CD4-positive, alpha-beta T cell treated with Interleukin-4 for 4 hours (primary cell): Measurements from ENCODE around the gene OR13H1.
"Not testable (repeated sequence)": the region's sequence is repeated elsewhere in the genome, so short reads cannot be mapped to it uniquely, and the experiment has no call there.

ENCODE experiments used
- DNase-seq: peaks from one replicate; pipeline ENCODE4 v3.0.0-alpha.2; 2020

Gene OR13H1, protein sequence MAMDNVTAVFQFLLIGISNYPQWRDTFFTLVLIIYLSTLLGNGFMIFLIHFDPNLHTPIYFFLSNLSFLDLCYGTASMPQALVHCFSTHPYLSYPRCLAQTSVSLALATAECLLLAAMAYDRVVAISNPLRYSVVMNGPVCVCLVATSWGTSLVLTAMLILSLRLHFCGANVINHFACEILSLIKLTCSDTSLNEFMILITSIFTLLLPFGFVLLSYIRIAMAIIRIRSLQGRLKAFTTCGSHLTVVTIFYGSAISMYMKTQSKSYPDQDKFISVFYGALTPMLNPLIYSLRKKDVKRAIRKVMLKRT

DNA sequence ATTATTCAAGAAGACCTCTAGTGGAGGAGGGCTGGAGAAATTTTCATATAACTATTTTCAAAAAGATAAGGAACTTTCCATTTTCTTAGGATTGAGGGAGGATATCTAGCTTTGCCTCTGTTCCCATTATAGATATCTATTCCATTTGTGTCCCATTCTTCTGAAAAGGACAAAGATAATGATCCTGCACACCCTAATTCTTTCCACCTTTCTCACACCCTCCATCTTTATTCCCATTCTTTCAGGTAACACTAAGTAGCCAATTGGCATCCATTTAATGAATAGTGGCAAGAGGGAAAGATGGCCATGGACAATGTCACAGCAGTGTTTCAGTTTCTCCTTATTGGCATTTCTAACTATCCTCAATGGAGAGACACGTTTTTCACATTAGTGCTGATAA lies at the start of gene OR13H1:
OR13H1 (plus strand) TSS at position 301 of the 400 bp plus-strand sequence; CDS start at position 301, 0 bp downstream.
- no peak for DNase-seq

DNA sequence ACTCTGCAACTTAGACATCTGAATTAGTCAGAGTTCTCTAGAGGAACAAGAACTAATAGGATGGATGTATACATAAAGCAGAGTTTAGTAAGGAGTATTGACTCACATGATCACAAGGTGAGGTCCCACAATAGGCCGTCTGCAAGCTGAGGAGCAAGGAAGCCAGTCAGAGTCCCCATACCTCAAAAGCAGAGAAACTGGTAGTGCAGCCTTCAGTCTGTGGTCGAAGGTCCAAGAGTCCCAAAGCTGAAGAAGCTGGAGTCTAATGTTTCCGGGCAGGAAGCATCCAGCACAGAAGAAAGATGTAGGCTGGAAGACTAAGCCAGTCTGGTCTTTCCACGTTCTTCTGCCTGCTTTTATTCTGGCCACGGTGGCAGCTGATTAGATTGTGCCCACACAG lies 42.3 kb upstream of the OR13H1 start:
- not testable (repeated sequence) for DNase-seq

DNA sequence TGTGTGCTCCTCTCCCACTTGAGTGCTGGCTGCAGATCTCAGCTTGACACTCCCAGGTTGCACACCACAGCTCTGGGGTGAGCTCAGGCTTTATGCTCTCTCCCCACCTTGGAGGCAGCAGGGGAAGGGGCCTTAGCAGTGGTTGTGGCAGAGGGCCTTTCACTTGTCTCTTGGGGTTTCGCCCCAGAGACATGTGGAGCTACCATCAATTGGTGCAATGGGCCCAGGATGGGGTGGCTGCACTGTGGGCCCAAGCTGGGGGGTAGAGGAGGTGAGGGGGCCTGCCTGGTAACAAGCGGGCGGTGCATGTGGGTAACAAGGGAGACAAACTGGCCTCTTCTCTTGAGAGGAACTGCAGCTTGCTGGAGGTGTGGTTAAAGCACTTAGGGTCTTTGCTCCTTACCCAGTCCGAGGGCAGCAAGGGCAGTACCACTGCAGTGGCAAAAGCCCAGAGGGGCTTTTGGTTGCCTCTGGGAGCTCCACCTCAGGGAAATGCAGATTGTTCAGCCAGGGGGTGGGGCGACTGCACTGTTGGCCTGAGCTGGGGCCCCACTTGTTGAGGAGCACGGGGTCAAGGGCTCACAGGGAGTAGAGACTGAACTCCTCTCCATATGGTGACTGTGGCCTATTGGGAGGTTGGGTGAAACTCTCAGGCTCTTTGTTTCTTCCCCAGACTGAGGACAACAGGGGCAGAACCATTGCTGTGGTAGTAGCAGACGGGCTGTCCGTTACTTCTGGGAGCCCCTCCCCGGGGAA lies 30.5 kb upstream of the OR13H1 start:
- DNase-seq = no peak

DNA sequence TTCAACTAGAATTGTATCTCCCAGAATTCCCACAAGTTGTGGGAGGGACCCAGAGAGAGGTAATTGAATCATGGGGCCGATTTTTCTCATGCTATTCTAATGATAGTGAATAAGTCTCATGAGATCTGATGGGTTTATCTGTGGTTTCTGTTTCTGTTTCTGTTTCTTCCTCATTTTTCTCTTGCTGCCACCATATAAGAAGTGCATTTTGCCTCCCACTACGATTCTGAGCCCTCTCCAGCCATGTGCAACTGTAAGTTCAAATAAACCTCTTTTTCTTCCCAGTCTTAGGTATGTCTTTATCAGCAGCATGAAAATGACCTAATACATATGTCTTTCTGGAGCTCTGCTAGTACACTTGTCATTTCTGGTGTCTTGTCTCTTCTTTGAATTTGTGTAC lies 22.1 kb upstream of the OR13H1 start:
- DNase-seq = no peak

DNA sequence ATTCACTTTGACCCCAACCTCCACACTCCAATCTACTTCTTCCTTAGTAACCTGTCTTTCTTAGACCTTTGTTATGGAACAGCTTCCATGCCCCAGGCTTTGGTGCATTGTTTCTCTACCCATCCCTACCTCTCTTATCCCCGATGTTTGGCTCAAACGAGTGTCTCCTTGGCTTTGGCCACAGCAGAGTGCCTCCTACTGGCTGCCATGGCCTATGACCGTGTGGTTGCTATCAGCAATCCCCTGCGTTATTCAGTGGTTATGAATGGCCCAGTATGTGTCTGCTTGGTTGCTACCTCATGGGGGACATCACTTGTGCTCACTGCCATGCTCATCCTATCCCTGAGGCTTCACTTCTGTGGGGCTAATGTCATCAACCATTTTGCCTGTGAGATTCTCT lies 344 bp downstream of the OR13H1 start:
- DNase-seq = no peak

DNA sequence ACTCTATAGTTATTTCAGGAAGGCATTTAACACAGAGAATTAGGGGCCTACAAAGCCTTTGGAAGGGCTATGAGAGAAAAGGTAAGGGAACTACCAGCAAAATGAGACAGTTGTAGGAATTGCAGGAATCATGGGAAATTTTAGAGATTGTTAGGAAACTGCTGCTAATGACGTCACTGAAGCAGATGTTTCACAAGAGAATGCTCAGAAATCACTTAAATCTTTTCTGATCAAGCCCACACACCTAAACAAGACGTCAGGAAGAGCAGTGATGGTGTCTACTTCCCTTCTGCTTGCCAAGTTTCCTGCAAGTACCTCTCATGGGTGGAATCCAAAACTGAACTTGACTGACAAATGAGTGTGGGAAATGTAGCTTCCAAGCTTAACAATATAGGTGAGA lies 5.1 kb downstream of the OR13H1 start:
- DNase-seq = no peak

DNA sequence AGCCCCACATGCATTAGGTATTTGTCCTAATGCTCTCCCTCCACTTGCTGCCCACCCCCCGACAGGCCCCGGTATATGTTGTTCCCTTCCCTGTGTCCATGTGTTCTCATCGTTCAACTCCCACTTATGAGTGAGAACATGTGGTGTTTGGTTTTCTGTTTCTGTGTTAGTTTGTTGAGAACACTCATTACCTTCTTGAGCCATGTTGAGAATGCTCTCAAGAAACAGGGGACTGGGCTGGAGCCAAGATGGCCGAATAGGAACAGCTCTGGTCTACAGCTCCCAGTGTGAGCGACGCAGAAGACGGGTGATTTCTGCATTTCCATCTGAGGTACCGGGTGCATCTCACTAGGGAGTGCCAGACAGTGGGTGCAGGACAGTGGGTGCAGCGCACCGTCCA lies 8.6 kb downstream of the OR13H1 start:
- not testable (repeated sequence) for DNase-seq

DNA sequence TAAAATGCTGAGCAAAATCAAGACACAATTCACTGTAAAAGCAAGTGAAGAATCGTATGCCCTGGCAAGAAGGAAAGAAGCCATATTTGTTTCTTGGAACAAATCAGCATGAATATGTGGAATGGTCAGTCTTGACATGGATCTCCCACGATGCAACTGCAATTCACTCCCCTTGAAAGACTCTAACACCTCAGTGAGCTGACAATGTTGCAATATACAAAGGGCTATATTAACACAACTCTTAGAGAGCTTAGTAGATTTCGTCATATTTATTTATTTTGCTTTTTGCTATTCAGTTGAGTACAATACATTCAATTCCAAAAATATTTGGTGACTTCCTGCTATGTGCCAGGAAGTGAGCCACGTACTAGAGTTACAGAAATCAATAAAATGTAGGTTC lies 14.7 kb downstream of the OR13H1 start:
- DNase-seq = no peak

DNA sequence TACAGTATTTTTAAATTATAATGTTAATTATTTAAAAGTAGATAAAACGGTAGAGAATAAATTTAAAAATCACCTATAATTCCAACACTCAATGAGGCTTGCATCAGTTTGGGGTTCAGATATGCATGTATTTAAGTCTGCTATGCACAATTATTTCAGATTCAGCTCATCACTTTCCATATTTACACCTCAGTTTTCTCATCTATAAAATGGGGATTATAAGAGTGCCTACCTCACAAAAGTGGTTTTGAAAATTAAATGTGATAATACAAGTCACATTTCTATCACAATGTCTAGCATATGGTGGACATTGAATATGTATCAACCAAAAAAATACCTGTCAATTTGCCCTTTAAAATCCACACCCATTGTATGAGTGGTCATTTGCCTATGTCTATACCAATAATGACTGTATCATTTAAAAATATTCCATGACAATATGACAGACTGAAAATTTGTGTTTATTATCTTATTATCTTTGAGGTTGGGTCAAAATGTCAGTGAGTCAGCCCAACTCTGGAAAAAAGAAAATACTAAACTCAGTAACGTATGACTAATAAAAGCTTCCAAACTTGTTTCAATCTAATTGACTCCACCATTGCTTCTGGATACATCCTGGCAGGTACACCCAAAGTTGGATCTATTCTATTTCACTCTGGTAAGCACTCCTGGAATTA lies 20.8 kb downstream of the OR13H1 start:
- no peak for DNase-seq

DNA sequence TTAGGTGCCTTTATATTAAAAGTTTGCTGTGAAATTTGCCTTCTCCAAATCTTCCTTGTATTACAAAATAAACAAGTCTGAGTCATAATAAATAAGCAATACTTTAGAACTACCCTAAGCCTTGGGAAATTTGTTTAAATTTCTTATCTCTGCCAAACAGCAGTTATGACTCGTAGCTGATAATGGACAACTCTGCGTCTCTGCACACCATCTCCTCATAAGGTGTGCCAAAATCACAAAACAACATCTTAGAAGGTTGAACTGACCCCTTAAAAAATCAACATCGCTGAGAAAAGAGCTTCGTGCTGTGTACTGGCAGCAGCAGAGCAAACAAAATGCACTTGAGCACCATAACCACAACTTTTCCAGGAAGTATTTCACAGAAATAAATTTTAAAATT lies 22.0 kb downstream of the OR13H1 start:
- no peak for DNase-seq

DNA sequence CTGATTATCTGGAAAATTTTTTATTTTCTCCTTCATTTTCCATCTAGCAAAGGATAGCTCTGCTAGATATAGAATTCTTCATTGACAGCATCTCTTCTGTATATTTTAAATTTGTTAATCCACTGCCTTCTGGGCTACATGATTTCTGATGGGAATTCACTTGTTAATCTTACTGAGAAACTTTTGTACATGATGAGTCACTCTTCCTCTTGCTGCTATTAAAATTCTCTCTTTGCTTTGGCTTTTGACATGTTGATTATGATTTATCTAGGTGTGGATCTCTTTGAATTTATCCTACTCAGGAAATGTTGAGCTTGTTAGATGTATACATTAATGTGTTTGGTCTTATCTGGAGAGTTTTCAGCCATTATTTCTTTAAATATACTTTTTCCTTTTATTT lies 27.5 kb downstream of the OR13H1 start:
- DNase-seq = no peak

DNA sequence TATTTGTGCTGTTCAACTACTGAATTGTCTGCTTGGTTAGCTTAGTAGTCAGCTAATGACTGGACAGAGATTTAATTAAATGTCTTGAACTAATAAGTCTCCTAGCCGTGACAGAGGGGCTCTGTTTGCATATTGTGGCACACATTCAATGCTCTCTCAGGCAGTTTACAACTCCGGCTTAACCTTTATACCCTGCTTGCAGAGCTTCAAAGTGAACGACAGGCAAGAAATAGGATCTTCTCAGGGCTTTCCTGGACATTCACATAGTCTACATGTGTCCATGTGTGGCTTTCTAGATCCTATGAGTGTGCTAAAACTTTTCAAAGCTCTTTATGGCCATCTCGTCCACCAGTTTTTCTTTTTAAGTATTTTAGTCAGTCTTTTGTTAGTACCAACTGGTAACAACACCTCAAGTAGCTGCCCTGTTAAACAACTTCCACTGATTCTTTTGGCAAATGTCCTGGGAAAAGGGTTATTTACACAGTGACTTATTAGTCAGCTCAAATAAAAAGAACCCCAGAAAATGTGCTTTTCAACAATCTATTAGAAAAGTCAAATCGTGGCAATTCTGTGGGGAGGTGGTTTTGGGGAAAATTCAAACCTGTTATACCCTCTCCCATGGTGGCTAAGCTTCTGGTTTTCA lies 28.6 kb downstream of the OR13H1 start:
- DNase-seq = no peak

DNA sequence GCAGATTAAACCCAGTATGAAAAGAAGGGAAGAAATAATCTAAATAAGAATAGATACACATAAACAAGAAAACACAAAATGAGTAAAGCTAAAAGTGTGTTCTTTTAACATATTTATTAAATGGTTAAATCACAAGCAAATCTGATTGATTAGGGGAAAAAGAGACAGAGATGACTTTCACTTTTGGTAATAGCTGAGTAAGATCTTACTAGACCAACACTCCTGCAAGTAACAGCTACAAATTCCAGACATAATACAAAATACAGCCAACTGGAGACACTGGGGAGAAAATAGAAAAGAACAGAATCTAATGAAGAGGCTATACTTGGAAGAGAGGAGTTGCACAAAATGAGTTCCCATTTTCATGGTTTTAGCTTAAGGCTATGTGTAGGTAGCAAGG lies 33.5 kb downstream of the OR13H1 start:
- DNase-seq = no peak

DNA sequence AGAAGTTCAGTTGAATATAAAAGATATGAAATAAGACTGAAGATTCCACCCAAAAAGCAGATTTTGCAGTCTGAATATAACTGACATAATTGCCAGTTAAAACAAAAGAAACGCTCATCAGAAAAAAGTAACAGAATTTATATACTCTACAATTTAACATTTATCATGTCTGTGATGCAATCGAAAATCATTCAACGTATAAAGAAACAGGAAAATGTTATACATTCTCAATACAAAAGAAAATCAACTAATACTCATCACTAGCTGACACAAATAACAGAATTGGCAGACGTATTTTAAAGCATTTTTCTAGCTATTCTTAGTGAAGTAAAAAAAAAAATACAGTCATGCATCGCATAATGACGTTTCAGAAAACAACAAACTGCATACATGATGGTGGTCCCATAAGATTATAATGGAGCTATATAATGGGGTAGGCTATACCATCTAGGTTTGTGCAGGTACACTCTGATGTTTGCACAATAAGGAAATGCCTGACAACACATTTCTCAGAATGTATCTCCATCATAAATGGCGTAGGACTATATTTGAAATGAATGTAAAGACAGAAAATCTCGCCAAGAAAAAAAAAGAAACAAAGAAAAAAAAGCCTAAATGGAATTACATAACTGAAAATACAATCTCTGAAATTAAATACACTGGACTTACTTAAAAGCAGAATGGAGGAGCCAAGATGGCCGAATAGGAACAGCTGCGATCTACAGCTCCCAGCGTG lies 34.3 kb downstream of the OR13H1 start:
- DNase-seq = no peak

DNA sequence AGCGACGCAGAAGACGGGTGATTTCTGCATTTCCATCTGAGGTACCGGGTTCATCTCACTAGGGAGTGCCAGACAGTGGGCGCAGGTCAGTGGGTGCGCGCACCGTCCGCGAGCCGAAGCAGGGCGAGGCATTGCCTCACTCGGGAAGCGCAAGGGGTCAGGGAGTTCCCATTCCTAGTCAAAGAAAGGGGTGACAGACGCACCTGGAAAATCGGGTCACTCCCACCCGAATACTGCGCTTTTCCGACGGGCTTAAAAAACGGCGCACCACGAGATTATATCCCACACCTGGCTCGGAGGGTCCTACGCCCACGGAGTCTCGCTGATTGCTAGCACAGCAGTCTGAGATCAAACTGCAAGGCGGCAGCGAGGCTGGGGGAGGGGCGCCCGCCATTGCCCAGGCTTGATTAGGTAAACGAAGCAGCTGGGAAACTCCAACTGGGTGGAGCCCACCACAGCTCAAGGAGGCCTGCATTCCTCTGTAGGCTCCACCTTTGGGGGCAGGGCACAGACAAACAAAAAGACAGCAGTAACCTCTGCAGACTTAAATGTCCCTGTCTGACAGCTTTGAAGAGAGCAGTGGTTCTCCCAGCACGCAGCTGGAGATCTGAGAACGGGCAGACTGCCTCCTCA lies 35.0 kb downstream of the OR13H1 start:
- DNase-seq = not testable (repeated sequence)

DNA sequence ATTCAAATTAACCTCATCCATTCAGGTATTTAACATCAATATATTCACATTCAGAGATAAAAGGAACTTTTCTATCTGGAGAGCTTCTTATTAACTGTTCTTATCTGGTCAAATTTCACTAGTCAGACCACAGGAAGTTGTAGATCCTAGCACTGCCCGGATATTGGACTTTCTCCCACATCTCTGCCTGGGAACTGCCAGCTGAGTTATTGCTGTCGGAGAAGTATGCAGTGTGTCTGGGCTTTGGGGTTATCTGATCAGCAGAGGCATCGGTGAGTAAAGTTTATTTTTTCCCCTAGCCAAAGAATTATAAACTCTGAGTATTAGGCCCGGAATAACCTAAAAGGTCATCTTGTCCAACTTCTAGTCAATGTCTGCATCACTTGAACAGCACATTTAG lies 45.1 kb downstream of the OR13H1 start:
- no peak for DNase-seq
